ENCODE results near the gene MYO1D. TPM values are rescaled to one million over a fixed set of nuclear protein-coding genes. Genes with fewer than 3 reads are reported as not detected.

The MYO1D gene
- total RNA-seq, 1 experiment from 2014 or later, result 40.8 TPM

DNA sequence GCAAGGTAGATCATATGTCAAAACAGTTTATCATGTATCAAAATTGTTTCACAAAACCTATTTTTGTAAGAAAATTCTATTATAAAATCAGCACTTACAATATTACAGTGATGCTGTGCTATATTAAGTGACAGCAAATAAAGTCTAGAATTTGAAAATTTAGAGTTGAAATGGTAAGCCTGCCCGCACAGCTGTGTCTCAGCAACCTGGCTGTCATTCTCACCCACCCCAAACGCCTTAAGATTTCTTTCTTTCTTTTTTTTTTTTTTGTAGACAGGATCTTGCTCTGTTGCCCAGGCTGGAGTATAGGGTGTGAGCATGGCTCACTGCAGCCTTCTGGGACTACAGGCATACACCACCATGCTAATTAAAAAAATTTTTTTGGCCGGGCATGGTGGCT, 363.3 kb downstream of the MYO1D start:
- TF ChIP-seq, protein P1, sequence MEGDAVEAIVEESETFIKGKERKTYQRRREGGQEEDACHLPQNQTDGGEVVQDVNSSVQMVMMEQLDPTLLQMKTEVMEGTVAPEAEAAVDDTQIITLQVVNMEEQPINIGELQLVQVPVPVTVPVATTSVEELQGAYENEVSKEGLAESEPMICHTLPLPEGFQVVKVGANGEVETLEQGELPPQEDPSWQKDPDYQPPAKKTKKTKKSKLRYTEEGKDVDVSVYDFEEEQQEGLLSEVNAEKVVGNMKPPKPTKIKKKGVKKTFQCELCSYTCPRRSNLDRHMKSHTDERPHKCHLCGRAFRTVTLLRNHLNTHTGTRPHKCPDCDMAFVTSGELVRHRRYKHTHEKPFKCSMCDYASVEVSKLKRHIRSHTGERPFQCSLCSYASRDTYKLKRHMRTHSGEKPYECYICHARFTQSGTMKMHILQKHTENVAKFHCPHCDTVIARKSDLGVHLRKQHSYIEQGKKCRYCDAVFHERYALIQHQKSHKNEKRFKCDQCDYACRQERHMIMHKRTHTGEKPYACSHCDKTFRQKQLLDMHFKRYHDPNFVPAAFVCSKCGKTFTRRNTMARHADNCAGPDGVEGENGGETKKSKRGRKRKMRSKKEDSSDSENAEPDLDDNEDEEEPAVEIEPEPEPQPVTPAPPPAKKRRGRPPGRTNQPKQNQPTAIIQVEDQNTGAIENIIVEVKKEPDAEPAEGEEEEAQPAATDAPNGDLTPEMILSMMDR (conservative IDR thresholded peaks at IDR 0.05), result no peak
- TF ChIP-seq EZH2 (IDR thresholded peaks at IDR 0.05; ENCODE audit: low read depth), result no peak
- no peaks in the 10 kb centered on the region for H3K4me1 ChIP-seq (replicated peaks; ENCODE audit: insufficient read depth)
- no TSS peak for BruUV-seq (replicated peaks)
- no peak overlapping the region for H3K27ac ChIP-seq
- H3K36me3 ChIP-seq (ENCODE audit: low read depth), result no peaks in the 10 kb centered on the region
- ChIA-PET CTCF (no interaction called here), POLR2A (ENCODE audit: unreplicated experiment) (no interaction called here)
- H3K4me2 ChIP-seq, result no peak overlapping the region
- H3K27me3 ChIP-seq (ENCODE audit: insufficient read depth, low read depth), result no peaks in the 10 kb centered on the region
- H3K9me2 ChIP-seq (ENCODE audit: insufficient read depth), result no peaks in the 10 kb centered on the region
- DNase-seq, result no peak
- H2AFZ ChIP-seq, result no peak overlapping the region
- H3K9me3 ChIP-seq (ENCODE audit: insufficient read depth, low read depth), result no peaks in the 10 kb centered on the region
- H4K20me1 ChIP-seq (ENCODE audit: insufficient read depth), result no peaks in the 10 kb centered on the region
- H3K4me3 ChIP-seq, result no peak overlapping the region
- no peaks in the 10 kb centered on the region for H3K79me2 ChIP-seq (ENCODE audit: low read depth)
- H3F3A ChIP-seq (ENCODE audit: insufficient read depth, low read depth), result no peaks in the 10 kb centered on the region
- intact Hi-C loops (cut with micrococcal nuclease; ENCODE audit: unreplicated experiment), result no loop called here

DNA sequence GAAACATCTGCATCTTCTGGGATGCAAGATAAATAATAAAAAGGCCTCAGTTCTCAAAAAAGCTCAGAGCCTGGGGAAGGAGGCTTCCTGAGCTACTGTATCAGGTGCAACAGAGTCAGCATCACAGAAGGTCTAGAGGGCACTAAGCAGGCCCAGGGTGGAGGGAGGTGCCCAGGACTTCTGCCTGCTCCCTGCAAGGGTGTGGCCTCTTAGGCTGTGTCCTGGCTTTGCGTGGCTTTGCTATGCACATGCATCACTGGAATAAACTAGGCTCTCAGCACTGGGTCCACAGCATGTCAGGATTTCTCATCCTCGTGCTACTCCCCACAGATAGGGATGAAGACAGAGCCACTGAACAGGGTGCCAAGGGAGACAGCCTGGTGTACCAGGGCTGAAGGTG, 364.6 kb downstream of the MYO1D start:
- no peak for TF ChIP-seq EZH2 (IDR thresholded peaks at IDR 0.05; ENCODE audit: low read depth)
- TF ChIP-seq, protein P1 (conservative IDR thresholded peaks at IDR 0.05), result no peak
- no peak overlapping the region for H3K4me2 ChIP-seq
- BruUV-seq (replicated peaks), result no TSS peak
- H3K4me1 ChIP-seq (replicated peaks; ENCODE audit: insufficient read depth), result no peaks in the 10 kb centered on the region
- ChIA-PET CTCF (no interaction called here), POLR2A (ENCODE audit: unreplicated experiment) (no interaction called here)
- no peak overlapping the region for H2AFZ ChIP-seq
- no peak for DNase-seq
- H3K4me3 ChIP-seq, result no peak overlapping the region
- H3K27ac ChIP-seq, result no peak overlapping the region
- no peaks in the 10 kb centered on the region for H3K79me2 ChIP-seq (ENCODE audit: low read depth)
- H3K36me3 ChIP-seq (ENCODE audit: low read depth), result no peaks in the 10 kb centered on the region
- intact Hi-C loops (cut with micrococcal nuclease; ENCODE audit: unreplicated experiment), result no loop called here
- H3K27me3 ChIP-seq (ENCODE audit: insufficient read depth, low read depth), result no peaks in the 10 kb centered on the region
- H3K9me2 ChIP-seq (ENCODE audit: insufficient read depth), result no peaks in the 10 kb centered on the region
- H4K20me1 ChIP-seq (ENCODE audit: insufficient read depth), result no peaks in the 10 kb centered on the region
- no peaks in the 10 kb centered on the region for H3K9me3 ChIP-seq (ENCODE audit: insufficient read depth, low read depth)
- H3F3A ChIP-seq (ENCODE audit: insufficient read depth, low read depth), result no peaks in the 10 kb centered on the region

DNA sequence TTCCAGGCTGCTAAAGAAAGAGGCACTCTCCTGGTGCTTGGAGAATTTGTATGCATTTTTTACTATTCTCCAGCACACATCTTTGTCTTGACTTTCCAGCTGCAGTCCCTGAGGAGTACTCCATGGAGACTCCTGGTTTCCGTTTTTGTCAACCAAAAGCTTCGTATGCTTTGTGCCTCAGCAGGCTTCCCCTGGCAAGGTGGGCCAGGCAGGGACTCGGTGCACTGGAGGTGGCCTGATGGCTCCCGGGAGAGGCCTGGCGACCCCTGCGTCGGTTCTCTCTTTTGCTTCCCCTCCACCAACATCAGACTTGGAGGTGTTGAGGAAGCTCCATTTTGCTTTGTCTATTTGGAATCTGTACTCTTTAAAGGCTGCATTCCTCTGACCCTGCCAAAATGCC, 366.5 kb downstream of the MYO1D start:
- CTCF ChIA-PET, result no interaction called here
- Histone ChIP-seq H3F3A (ENCODE audit: insufficient read depth, low read depth) (no peaks in the 10 kb centered on the region), H3K79me2 (ENCODE audit: low read depth) (no peaks in the 10 kb centered on the region), H3K9me3 (ENCODE audit: insufficient read depth, low read depth) (no peaks in the 10 kb centered on the region), H3K4me2 (no peak overlapping the region), H3K27ac (no peak overlapping the region), H3K9me2 (ENCODE audit: insufficient read depth) (no peaks in the 10 kb centered on the region), H4K20me1 (ENCODE audit: insufficient read depth) (no peaks in the 10 kb centered on the region), H3K36me3 (ENCODE audit: low read depth) (no peaks in the 10 kb centered on the region), H3K4me1 (replicated peaks; ENCODE audit: insufficient read depth) (no peaks in the 10 kb centered on the region), H2AFZ (no peak overlapping the region), H3K27me3 (ENCODE audit: insufficient read depth, low read depth) (no peaks in the 10 kb centered on the region), H3K4me3 (no peak overlapping the region)
- POLR2A ChIA-PET (ENCODE audit: unreplicated experiment), result no interaction called here
- no peak for TF ChIP-seq EZH2 (IDR thresholded peaks at IDR 0.05; ENCODE audit: low read depth)
- TF ChIP-seq, protein P1 (conservative IDR thresholded peaks at IDR 0.05), result no peak
- intact Hi-C loops (cut with micrococcal nuclease; ENCODE audit: unreplicated experiment), result no loop called here
- no TSS peak for BruUV-seq (replicated peaks)
- DNase-seq, result no peak
